ENCODE data around the gene DTNBP1.

DTNBP1 gene, protein sequence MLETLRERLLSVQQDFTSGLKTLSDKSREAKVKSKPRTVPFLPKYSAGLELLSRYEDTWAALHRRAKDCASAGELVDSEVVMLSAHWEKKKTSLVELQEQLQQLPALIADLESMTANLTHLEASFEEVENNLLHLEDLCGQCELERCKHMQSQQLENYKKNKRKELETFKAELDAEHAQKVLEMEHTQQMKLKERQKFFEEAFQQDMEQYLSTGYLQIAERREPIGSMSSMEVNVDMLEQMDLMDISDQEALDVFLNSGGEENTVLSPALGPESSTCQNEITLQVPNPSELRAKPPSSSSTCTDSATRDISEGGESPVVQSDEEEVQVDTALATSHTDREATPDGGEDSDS

GRCh38 chr6:15662326-15663129, at the start of gene DTNBP1:
DTNBP1 (minus strand) TSS chr6:15663028; CDS start chr6:15662869, 159 bp downstream.
- peak; percentile 97 for DNase-seq (ENCODE audit: low spot score)

DNA sequence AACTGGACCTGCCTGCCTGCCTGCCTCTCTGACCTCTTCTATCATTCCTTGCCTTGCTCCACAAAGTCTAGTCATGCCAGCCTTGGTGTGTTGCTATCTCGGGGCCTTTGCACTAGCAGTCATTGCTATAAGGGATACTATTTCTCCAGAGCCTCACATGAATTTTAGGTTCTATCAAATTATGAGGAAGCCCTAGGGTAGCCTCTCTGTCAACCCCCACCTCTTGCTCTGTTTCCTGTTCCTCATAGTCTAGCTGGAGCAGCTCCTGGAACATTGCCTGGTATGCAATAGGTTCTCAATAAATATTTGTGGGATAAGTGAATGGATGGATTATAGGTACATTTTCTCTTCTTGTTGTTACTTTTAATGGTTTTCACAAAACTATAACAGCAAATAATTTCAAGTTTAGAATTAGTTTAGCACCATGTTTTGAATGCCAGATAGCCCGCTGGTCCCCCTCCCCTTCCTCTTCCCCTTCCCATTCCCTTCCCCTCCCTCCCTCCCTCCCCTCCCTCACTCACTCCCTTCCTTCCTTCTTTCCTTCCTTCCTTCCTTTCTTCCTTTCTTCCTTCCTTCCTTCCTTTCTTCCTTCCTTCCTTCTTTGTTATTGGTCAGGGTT, 46.9 kb upstream of the DTNBP1 start:
- no peak for DNase-seq (ENCODE audit: low spot score)

GRCh38 chr6:15708231-15708630, 45.4 kb upstream of the DTNBP1 start:
- DNase-seq (ENCODE audit: low spot score) = no peak

GRCh38 chr6:15705981-15706380, 43.2 kb upstream of the DTNBP1 start:
- no peak for DNase-seq (ENCODE audit: low spot score)

DNA sequence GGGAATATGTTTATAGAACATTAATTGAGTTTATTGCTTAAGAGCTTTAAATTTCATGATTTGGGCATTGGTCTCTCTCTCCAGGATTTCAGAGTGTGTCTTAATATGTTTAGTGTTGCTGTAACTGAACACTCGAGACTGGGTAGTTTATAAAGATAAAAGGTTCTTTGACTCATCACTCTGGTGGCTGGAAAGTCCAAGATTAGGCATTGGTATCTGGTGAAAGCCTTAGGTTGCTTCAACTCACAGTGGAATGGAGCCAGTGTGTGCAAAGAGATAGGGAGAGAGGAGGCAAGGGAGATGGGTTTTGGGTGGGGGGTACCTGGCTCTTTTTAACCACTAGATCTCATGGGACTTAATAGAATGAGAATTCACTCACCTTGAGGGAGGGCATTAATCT, 35.6 kb upstream of the DTNBP1 start:
- DNase-seq (ENCODE audit: low spot score) = no peak

- no peak for DNase-seq (ENCODE audit: low spot score)
These were observed 35.1 kb upstream of the DTNBP1 start for GRCh38 chr6:15697895-15698294.

DNA sequence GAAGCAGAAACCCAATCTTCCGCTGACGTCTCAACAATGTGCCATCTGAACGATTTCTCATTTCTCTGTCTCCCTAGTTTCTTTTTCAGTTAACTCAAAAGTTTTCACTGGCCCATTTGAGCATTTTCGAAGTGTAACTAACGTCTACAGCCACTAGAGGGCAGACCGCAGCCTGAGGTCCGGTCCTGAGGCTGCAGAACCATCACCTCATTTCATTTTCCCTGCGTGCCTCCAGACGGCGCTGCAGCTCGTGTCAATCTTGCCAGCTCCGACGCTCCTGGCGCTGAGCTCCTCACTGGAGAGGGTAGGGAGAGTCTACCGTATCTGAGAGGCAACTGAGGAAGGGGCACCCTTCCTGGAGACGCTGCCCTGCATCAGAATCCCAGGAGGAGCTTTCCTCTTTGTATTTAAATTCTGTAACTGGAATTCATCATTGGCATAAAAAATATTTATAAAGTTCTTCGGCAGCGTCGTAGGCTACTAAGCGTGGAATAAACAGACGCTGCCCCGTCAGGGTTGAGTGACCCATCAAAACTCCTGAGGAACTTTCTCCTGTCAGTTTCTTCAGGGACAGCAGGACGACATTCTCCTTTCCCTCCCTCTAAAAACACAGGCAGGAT, 28.5 kb upstream of the DTNBP1 start:
- peak; percentile 93 for DNase-seq (ENCODE audit: low spot score)

DNA sequence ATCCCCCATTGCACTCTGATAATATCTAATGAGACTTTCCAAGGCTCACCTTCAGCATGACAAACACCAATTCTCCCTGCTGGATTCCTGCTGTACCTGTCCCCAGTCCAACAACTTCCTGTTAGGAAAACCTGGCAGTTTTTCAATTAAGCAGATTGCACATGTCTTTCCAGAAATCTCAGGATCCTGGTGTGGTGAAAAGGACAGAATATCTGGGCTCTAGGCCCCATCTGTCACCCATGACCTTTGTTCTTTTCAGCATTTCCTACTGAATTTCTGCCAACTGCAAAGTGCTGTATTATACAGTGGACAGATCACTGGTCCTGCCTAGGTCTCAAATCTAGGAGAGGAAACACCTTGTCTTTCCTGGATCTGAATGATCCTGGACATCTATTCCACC, 27.7 kb upstream of the DTNBP1 start:
- DNase-seq (ENCODE audit: low spot score) = no peak

DNA sequence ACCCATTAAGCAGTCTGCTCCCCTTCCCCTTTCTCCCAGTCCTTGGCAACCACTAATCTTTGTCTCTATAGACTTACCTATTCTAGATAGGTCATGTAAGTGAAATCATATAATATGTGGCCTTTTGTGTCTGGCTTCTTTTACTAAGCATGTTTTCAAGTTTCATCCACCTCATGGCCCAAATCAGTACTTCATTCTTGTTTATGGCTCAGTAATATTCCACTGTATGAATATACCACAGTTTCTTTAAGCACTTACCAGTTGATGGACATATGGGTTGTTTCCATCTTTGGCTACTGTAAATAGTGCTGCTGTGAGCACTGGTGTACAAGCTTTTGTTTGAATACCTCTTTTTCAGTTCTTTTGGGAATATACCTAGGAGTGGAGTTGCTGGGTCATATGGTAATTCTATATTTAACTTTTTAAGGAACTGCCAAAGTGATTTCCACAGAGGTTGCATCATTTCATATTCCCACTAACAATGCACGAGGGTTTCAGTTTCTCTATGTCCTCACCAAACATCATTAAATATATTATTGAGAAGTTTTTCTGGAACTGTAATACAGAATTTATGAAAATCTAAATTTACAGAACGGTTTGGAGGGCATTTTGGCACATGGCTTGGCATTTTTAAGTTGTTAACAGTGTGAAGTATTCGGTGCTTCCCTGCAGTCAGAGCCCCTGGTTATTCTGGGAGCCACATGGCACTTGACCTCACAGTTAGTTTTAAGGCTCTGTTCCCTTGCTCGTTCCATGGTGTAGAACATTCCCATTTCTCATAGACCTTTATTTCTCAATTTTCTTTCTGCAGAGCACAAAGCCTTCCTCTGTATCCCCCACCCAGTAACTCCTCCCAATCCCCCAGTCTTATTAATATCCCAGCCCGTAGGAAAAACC, 27.0 kb upstream of the DTNBP1 start:
- no peak for DNase-seq (ENCODE audit: low spot score)

DNA sequence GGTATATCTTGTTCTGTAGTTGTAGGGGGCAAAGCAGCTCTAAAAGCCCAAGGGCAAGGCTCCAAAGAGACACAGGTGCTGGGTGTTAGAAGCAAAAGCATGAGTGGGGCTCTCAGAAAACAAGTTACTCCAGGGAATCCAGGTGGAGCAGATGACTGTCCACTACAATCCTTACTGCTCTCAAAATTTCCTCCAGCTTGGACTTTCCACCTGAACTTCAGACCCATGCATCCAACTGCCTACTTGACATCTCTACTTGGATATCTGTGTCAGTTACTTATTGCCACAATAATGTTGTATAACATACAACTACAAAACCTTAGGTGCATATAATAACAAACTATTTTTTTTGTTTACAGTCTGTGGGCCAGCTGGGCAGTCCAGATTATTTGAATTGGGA, 22.8 kb upstream of the DTNBP1 start:
- DNase-seq (ENCODE audit: low spot score) = no peak

GRCh38 chr6:15682965-15683822, 20.4 kb upstream of the DTNBP1 start:
- DNase-seq (ENCODE audit: low spot score) = no peak

GRCh38 chr6:15681946-15682345, 19.1 kb upstream of the DTNBP1 start:
- DNase-seq (ENCODE audit: low spot score) = no peak

DNA sequence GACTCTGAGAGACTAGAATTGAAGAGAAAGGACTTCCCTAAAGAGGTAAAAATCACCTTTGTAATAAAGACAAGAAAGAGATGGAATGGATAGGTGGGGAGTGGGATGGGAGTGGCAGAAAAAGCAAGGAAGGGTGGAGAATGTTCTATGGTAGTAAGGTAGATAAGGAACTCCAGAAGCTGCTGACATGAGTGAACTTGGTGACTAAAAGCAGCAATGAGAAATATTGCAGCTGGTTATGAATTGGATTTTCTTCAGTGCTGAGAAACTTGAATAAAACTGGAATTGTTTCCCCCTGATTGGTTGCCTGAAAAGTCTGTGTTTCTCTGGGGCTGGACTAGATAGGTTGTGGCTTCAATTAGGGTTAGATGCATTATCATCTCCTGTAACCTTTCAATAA, 15.7 kb upstream of the DTNBP1 start:
- DNase-seq (ENCODE audit: low spot score) = no peak

DNA sequence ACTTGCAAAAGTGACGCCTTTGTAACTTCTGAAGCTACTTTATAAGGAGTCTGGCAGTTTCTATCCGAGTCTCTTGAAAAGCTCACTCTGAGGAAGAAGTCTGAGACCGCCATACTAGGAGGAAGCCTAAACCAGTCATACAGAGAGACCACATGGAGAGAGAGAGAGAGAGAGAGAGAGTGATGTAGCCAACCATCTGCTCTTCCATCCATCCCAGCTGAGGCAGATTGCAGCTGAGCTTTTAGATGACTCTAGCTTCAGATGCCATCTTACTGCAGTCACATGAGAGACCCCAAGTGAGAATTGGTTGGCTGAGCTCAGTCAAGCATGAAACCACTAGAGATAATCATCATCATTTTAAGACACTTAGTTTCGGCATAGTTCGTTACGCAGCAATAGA, 15.0 kb upstream of the DTNBP1 start:
- DNase-seq (ENCODE audit: low spot score) = no peak

DNA sequence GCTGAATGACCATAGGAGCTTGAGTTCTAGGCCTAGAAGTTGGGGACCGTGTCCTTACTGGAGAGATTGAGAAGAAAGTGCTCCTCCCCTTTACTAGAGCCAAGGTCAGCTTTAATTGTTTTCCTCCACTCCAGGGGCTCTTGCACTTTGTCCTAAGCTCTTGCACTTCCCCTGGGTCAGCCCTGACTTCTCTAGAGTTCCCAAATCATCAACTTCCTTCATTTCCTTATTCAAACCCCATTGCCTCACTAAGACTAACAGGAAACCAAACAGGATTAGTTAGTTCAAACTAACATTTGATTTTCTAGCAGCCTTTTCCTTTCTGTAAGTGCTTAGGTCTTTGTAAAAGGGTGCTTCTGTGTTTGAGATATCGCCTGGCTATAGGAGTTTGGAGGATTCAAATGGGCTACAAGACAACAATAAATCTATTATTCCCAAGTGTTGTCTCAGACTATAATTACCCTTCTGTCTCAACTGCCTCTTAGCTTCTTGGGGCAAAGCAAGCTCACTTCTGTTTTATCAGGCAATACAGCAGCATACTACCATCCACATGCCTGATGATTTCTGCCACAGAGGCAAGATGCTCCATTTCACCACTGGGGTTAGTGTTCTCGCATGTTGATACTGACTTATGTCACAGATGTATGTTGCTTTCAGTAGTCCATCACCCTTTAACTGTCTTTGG, 12.8 kb upstream of the DTNBP1 start:
- DNase-seq (ENCODE audit: low spot score) = no peak

DNA sequence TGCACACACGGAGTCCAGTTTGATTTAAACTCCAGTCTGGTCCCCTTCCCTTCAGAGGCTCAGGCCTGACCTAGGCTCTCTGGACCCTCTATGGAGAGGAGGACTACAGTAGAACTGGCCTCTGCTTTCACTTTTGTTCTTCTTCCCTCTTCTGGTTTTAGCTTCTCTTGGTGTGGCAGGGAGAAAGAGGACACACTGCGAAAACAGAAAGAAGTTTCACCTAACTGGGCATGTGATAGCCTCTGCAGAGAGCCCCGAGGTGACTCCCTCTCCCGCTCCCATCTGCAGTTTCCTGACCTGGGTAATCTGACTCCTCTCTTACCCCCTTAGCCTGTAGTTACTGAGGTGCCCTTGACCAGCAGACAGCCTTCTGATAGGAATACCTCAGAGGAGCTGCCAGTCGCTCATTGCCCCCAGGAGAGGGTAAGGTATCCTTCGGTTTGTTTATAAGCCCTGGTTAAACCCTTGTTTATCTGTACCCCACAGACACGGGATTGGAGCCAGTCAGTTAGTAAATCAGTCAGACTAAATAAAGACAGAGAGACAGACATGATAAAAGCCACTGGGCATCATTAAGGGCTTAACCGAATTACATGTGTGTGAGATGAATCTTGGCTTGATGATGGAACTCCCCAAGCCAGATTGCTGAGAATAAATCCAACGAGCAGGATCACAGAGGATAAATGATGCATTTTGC, 12.0 kb upstream of the DTNBP1 start:
- DNase-seq (ENCODE audit: low spot score) = peak; percentile 43

- no peak for DNase-seq (ENCODE audit: low spot score)
These were observed 10.8 kb upstream of the DTNBP1 start for GRCh38 chr6:15673666-15674065.

- DNase-seq (ENCODE audit: low spot score) = no peak
These were observed 10.0 kb upstream of the DTNBP1 start for GRCh38 chr6:15672818-15673217.

DNA sequence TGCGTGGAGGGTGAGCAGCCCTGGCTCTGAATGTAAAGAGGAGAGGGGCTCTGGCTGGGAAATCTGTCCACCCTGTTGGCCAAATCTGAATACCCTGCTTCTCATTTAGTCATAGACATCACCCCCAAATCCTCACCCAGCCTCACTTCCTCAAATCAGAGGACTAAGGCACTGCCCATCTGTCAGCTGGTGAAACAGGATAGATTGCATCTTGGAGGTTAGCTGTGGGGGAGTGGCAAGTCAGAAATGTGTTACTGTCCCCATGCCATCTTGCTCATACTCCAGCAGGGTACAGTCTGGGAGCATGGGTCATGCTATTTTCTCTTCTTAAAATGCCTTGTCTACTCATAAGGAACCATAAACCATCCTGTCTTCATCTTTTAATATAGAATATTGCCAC, 9.5 kb upstream of the DTNBP1 start:
- DNase-seq (ENCODE audit: low spot score) = no peak
